ENCODE data around the gene ADGRL3.
A peak's percentile ranks its signal among the peaks of the same experiment; 100 is the strongest.
"Not testable (repeated sequence)": the region's sequence is repeated elsewhere in the genome, so short reads cannot be mapped to it uniquely, and the experiment has no call there.

Gene ADGRL3

DNA sequence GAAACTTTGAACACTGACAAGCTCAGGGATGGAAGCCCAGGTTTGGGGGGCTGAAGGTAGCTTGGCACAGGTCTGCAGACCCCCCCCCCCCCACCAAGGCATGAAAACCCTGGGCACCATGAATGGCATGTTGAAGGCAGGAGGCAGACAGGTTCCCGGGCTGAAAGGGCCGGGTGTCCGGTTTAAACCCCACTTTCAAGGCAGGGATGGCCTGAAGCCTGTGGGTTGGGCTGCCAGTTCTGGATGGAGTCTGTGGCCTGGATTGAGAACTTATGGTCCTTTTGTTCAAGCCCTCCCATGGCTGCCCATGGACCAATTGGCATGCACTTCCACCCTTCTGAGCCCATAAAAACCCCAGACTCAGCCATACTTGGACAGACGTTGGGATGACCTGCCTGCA, 616.9 kb downstream of the ADGRL3 start:
- DNase-seq (ENCODE audit: low spot score): no peak

DNA sequence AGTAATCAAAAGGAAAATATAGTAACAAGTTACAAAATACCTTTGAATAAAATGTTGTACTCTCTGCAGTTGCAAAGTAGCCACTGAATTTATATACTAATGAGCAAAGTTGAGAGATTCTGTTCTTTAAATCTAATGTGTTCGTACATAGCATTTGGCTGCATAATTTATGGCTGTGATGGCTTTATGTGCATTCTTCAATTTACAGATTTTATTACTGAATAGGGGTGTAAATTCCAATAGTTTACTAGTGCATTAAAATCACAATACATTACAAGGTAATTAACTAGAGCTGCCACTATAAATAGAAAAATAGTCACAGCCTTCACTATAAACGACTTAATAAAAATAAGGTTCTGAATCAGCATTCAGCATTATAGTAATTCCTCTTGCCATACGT, 620.0 kb downstream of the ADGRL3 start:
- DNase-seq (ENCODE audit: low spot score): no peak

- DNase-seq (ENCODE audit: low spot score): no peak
These were observed 624.3 kb downstream of the ADGRL3 start for GRCh38 chr4:61824454-61824853.

DNA sequence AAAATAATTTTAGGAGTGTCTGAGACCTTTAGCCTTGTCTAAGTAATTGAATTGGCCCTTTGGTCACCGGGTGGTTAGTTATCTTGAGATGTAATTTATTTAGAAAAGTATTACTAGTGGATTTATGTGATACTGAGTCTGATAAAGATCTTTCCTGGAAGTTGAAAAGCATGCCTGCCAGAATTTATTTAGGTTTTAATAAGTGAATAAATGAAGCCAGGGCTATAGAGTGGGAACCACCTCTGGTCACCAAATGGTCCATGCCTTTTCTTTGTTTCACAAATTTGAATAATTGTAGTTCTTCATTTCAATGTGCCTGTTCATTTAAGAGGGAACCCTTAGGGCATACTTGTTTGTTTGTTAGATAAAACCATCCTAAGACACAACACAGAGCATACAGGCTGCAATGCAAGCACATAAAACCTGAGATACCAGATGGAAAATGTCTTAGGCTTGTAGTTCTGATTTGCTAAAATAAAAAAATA, 627.8 kb downstream of the ADGRL3 start:
- DNase-seq (ENCODE audit: low spot score): no peak

GRCh38 chr4:61828960-61829359, 628.8 kb downstream of the ADGRL3 start:
- no peak for DNase-seq (ENCODE audit: low spot score)

DNA sequence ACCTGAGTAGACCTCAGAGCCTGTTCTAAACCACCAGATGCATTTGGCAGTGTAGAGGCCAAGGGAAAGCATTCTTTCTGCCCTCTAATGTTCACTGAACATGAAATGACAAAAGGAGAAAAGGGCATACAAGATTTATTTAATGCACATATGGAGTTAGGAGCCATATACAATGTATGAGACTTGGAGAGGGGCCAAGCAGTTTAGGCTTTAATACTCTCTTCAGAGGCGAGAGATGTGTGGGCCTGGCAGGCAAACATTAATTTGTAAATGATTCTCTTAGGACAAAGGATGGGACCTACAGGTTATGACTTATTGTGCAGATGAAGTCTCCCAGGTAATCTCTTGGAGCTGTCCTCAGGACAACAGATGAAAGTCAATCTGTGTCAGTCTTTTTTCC, 631.9 kb downstream of the ADGRL3 start:
- no peak for DNase-seq (ENCODE audit: low spot score)

DNA sequence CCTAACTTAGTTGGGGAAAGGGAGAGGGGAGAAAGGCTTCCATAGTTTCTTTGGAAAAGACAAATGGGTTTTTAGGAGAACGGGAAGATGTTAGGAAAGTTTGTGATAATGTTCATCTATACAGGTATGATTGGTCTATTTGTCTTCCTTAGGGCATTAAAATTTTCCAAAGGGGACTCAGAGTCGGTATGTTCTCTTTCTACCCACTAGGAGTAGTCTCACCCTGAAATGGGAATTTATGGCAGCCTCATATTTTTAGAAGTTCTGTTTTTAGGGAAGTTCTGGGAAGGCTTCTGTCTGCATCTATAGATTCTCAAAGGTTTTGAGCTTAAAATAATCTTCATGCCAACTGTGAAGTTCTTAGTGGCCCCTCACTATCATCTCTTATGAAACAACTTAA, 637.3 kb downstream of the ADGRL3 start:
- peak; percentile 1 for DNase-seq (ENCODE audit: low spot score)

DNA sequence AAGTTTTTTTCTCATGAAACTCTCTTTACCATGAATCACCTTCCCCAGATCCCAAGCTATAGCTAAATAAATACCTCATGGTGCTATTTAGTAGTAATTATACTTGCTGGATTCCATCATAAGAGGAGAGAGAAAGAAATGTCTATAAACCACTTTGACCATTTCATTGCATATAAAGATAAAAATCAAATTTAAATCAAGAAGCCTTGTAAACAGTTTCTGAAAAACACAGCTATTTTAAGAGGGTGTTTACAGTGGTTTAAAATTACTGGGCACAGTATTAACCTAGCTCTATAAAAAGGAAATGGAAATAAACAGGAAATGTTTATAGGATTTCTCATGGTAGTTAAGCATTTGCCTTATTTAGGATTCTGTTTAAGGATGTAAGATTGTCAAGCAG, 637.9 kb downstream of the ADGRL3 start:
- peak; percentile 36 for DNase-seq (ENCODE audit: low spot score)

GRCh38 chr4:61841714-61842113, 641.6 kb downstream of the ADGRL3 start:
- no peak for DNase-seq (ENCODE audit: low spot score)

DNA sequence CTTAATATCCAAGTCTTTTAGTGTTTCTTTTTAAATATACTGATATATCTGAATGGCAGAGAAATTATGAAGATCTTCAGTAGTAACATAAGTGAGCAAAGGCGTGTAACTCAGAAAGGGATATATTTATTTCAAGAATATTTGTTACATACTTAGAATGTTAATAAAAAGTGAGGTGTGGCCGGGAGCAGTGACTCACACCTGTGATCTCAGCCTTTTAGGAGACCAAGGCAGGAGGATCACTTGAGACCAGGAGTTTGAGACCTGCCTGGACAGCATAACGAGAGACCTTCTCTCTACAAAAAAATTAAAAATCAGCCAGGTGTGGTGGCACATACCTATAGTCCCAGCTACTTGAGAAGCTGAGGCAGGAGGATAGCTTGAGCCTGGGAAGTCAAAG, 651.0 kb downstream of the ADGRL3 start:
- DNase-seq (ENCODE audit: low spot score): no peak

DNA sequence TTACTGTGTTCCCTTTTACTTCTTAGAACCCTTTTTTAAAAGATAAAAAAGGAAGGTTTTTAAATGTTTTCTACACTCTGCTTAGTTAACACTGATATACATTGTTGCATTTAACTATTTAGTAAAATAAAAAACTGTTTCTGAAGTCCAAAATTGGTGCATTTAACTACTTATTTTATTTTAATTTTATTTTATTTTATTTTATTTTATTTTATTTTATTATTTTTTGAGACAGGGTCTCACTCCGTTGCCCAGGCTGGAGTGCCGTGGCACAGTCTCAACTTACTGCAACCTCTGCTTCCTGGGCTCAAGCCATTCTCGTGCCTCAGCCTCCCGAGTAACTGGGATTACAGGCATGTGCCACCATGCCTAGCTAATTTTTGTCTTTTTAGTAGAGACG, 652.0 kb downstream of the ADGRL3 start:
- not testable (repeated sequence) for DNase-seq (ENCODE audit: low spot score)

- no peak for DNase-seq (ENCODE audit: low spot score)
These were observed 652.9 kb downstream of the ADGRL3 start for GRCh38 chr4:61853041-61853440.

DNA sequence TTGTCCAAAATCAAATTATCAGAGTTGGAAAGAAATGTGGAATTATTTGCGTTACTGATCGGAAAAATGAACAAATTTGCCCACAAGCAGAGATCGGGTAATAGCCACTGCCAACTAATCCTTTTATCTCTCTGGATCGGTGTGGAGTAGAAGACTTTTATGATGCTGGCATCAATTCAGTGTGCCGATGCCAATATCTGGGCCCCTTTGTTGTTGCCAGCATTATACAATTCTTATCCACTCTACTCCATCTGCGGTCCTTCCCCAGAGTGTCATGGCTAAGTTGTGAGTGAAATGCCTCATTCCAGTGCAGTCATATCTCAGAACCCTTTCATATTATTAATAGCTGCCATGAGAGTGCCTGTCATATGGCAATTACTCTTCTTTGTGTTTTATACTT, 660.2 kb downstream of the ADGRL3 start:
- DNase-seq (ENCODE audit: low spot score): no peak

DNA sequence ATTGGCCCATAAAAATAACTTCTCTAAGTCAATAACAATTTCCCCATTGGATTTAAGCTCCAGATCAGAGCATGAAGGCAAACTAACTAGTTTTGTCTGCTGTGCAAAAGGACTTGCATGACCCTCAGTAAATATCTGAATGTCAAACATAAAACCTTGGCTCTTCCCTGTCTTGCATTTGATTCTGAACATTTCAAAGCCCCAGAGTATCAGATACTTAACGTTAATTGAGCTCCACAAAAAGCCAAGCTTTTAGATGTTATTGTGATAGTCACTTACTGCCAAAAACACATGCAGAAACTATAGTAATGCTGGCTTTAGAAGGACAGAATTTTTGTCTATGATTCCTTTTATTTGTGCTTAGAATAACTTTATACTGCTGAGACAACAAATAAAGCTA, 664.2 kb downstream of the ADGRL3 start:
- no peak for DNase-seq (ENCODE audit: low spot score)

GRCh38 chr4:61866378-61867030, 666.4 kb downstream of the ADGRL3 start:
- no peak for DNase-seq (ENCODE audit: low spot score)

GRCh38 chr4:61872983-61873382, 672.9 kb downstream of the ADGRL3 start:
- no peak for DNase-seq (ENCODE audit: low spot score)

DNA sequence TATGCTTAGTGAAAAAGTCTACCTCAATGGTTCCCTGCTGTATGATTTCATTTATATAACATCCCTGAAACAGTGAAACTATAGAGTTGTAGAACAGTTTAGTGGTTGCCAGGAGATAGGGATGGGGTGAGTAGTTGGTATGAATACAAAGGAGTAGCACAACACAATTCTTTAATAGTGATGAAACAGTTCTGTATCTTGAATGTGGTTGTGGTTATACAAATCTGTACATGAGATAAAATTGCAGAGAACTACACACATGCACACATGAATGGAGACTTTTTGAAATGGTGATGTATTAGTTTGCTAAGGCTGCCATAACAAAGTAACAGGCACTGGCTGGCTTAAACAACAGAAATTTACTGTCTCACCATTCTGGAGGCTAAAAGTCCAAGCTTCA, 677.1 kb downstream of the ADGRL3 start:
- DNase-seq (ENCODE audit: low spot score): no peak

- DNase-seq (ENCODE audit: low spot score): no peak
These were observed 677.8 kb downstream of the ADGRL3 start for GRCh38 chr4:61877893-61878292.

DNA sequence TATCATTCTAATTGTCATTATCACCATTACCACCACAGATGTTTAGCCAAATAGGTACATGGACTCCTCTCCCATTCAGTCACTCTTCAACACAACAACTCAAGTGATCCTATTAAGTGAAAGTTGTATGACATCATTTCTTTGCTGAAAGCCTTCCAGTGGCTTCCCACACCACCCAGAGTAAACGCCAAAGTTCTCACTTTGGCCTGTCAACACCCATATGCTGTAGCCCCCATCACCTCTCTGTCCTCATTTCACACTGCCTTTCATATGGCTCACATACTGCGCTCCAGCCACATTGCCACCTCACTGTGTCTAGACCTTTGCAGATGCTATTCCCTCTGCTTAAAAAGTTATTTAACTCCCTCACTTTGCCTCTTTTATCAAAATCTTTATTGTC, 682.3 kb downstream of the ADGRL3 start:
- no peak for DNase-seq (ENCODE audit: low spot score)

DNA sequence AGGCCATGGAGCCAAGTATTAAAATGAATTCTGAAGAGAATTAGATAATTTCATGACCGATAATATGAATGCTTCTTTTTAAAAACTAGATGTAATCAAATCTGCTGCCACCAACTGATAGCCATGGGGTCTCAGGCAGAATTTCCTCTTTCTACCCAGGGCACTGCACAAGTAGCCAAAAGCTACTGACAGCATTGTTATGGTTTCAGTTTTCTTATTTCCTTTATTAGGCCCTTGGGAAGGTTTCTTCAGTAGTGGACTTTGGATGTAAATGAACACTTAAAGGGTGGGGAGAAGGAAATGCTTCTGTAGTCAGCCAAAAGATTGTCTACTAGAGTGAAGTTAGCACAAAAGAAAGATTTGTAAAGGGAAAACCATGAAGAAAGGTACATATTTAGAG, 686.0 kb downstream of the ADGRL3 start:
- no peak for DNase-seq (ENCODE audit: low spot score)

DNA sequence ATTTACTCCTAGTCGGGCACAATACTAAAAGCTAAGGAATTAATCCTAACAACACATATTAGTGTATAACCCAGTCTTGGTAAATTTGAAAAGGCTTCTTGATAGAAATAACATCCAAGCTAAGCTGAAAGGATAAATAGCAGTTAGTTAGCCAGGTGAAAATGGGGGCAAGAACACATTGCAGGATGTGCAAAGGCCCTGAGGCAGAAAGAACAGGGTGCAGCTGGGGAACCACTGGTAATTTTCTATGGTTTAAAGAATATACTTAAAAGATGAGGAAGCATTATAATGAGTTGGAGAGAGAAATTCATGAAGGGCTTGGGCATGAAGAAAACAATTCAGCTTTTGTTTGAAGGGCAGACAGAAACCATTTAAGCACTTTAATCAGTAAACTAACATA, 689.0 kb downstream of the ADGRL3 start:
- no peak for DNase-seq (ENCODE audit: low spot score)

DNA sequence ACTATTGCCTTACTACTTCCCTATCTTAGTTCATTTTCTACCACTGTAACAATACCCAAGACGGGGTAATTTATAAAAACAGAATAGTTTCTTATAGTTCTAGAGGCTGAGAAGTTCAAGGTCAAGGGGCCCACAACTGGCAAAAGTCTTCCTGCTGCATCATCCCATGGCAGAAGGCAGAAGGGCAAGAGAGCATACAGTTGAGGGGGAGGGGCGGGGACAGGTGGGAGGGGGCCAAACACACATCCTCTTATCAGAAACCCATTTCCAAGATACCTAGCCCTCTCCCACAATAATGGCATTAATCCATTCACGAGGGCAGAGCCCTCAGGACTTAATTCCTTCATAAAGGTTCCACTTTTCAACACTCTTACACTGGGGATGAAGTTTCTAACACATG, 690.2 kb downstream of the ADGRL3 start:
- DNase-seq (ENCODE audit: low spot score): no peak

DNA sequence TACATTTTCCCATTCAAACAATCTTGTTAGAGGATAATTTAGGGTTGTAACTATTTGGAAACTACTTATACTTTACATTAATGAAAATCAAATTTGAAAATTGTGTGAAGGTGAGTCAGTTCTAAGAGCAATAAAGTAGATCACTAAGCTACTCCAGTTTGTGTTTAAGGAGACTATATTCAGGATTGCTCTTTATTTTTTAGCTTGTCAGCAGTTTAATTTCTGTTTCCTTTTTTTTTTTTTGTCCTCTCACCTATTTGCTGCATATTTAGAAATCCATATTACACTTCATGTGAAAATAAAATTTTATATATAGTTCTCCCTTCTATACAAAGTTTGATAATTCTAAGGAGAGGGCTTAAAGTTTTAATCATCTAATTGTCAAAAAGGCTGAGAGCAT, 691.8 kb downstream of the ADGRL3 start:
- DNase-seq (ENCODE audit: low spot score): no peak

- no peak for DNase-seq (ENCODE audit: low spot score)
These were observed 696.5 kb downstream of the ADGRL3 start for GRCh38 chr4:61896634-61897033.

GRCh38 chr4:61909031-61909430, 708.9 kb downstream of the ADGRL3 start:
- no peak for DNase-seq (ENCODE audit: low spot score)
